NAMALWA (cell line): ENCODE results near the gene ACP4.

ENCODE experiments used
- DNase-seq: peaks from one replicate; pipeline ENCODE4 v3.0.0-alpha.2; 2015; ENCODE audit warnings: low spot score

Gene ACP4

GRCh38 chr19:50844296-50844935 is 54.2 kb downstream of the ACP4 start:
- no peak for DNase-seq
